ENCODE measurements around the gene HSF5.

DNA sequence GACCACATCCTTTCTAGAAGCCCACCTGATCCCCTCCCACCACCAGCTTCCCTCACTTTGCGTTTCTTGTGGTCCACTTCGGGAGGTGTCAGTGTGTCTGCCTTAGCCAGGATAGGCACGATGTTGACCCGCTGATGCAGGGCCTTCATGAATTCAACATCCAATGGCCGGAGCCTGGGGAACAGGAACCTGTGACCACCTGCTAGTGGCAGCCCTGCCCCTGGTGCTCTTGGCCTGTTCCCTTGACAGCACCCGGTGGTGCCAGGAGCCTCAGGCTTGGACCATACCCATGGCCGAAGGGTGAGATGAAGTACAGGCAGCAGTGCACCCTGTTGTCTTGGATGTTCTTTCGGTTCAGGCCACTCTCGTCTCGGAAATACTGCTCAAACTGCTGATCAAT lies 33.5 kb upstream of the HSF5 start:
- no peak for TF ChIP-seq CTCF (IDR thresholded peaks at IDR 0.05)
- no peak for TF ChIP-seq POLR2A (IDR thresholded peaks at IDR 0.05)
